GM12892 (cell line): ENCODE data around the gene GNB1.

Source experiments
- DNase-seq: peaks from one replicate; pipeline ENCODE4 v3.0.0; 2011; ENCODE audit not compliant: insufficient read length
- FAIRE-seq: peaks from 2 replicates; lab custom pipeline; 2011; peaks lifted over from hg19 to GRCh38; lab: Jason Lieb, UNC
- POLR2A ChIP-seq: IDR thresholded peaks from 2 replicates; pipeline ENCODE4 v1.6.1; 2011; ENCODE audit warnings: low read depth, low read length, control low read depth
- POLR2AphosphoS5 ChIP-seq: IDR thresholded peaks from 2 replicates; pipeline ENCODE4 v1.6.1; 2011; ENCODE audit warnings: low read depth, low read length, control low read depth
- TAF1 ChIP-seq: IDR thresholded peaks from 2 replicates; pipeline ENCODE4 v1.6.1; 2011; ENCODE audit warnings: low read depth, mild to moderate bottlenecking, control low read depth, low read length, borderline replicate concordance

The GNB1 gene

DNA sequence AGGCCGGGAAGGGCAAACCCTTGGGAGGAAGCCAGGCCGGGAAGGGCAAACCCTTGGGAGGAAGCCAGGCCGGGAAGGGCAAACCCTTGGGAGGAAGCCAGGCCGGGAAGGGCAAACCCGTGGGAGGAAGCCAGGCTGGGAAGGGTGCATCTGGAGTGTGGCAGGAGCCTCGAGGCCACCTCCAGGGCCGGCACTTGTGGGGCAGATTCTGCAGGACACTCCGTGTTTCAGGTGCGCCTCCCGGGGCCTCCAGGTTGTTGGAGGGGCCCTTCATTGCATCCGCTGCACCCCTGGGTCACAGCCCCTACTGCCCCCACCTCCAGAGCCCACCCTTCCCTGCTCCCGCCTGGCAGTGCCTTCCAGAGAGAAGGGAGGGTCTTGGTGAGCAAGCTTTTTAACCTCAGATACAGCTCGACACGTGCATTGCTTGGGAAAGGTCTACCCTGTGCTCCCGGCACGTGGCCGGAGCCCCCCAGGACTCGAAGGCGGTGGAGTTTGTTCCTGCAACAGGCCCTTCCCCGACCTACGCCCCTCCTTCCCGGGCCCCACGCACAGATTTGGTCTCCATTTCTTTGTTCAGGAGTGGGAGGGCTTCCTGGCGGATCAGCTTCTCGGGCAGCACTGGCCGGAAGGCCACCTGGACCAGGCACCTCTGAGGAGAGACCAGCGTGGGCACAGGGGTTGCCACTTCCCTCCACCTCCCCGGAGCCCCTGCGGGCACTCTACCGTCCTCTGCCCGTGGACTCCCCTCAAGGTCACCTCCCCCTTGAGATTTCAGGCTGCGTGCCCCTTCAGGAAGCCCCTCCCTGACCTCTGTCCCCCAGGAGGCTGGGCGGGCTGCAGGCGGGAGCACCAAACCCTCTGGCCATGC is 37.6 kb upstream of the GNB1 start:
- no peak for FAIRE-seq
- TF ChIP-seq POLR2AphosphoS5 = no peak
- no peak for TF ChIP-seq POLR2A
- no peak for TF ChIP-seq TAF1
- no peak for DNase-seq

DNA sequence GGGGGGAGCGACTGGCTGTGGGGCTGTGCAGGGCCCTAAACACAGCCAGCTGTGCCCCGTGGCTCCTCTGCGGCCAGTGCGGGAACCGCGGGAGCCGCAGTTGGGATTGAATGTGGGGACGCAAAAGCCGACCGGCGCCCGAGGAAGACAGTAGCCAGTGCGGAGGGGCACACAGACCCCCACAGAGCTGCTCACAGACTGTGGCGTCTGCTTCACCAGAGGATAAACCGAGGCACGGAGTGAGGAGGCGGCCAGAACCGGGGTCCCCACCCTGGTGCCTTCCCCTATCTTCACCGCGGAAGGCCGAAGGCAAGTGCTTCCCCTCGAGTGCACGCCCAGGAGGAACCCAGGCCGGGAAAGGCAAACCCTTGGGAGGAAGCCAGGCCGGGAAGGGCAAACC is 36.9 kb upstream of the GNB1 start:
- DNase-seq (no peak), FAIRE-seq (no peak)
- no peak for TF ChIP-seq TAF1

DNA sequence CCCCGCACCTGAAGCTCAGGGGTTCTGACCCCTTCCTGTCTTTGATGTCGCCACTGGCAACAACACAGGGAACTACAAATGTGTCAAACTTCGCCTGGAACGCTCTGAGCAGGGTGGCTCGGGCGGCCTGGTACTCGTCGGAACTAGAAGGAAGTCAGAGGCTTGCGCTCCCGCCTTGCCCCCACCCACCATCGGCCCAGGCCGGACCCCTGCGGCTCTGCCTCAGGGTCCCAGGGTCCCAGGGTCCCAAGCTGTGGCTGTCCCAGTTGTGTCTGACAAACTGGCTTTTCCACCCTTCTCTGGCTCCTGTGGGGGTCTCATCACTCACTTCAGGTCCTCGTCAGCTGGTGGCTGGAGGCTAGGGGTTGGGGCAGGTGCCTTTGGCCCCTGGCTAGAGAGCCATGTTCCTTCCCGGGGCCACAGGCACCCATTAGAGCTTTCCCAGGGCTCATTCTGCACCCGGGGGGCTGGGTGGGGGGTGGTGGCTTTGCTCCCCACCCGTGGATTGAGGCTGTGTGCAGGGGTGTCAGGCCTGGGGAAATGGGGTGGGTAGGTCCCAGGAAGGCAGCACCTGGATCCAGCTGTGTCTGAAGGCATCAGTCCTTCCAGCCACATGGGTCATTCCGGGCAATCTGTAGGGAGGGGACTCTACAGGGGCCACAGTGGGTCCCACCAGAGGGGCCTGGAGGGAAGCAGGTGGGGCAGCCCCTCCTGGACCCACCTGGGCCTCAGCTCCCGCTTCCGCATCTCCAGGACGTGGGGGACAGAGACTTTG is 36.2 kb upstream of the GNB1 start:
- TF ChIP-seq TAF1 = no peak
- TF ChIP-seq POLR2A = no peak
- no peak for TF ChIP-seq POLR2AphosphoS5
- DNase-seq (no peak), FAIRE-seq (no peak)

DNA sequence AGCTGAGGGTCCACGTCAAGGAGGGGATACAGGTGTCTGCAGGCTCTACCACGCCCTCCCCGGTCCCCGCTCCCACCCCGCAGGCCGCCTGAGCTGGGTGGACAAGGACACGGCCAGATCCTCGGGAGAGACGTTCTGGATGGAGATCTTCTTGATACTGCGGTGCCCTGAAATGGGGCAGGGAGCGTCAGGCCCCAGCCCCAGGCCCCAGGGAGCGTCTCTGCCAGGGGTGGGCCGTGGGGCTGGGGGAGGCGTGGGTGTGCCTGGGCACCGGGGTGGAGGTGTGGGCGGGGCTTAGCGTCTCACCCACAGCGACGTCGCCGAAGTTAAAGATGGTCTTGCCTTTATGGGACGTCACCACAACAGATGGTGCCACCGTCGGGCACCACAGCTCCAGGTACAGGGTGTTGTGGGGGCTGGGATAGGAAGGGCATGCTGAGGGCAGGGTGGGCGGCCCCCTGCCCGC is 35.5 kb upstream of the GNB1 start:
- FAIRE-seq = no peak
- no peak for DNase-seq
- TF ChIP-seq TAF1 = no peak
- TF ChIP-seq POLR2AphosphoS5 = no peak
- no peak for TF ChIP-seq POLR2A

DNA sequence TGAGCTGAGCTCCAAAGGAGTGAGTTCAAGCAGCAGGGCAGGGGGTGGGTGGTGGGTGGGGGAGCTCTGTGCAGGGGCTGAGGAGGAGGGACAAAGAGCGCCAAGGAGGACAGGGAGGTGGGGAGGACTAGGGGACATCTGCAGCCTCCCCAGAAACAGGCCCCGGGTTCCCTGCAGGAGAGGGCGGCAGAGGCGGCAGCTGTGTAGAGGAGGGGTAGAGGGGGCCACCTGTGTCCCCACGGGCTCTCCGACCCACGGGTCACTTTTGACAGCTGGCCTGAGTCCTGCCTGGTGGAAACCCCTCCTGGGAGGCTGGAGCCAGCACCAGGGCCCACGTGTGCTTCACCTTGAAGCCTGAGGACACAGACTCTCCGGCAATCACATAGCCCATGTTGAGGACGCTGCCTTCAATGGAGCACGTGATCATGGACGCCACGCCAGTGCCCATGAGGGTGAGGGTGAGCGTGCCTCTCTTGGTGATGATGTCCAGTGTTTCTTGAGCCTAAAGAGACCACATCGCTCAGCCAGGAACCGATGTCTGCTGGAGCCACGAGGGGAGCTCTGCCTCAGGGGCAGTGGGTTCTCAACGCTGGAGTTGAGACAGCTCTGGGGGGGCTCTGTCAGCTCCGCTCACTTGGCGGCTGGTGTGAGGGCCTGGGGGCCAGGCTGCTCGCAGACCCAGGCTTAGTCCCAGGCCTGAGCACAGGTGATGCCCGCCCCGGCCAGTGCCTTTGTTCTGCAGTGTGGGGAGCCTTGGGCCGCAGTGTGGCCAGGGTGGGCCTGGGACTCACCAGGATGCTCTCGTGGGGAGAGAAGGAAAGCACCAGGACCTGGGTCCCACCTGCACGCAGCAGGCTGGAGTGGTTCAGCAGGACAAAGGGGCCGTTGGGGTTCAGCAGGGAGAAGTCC is 34.8 kb upstream of the GNB1 start:
- DNase-seq (no peak), FAIRE-seq (no peak)
- no peak for TF ChIP-seq POLR2A
- no peak for TF ChIP-seq TAF1
- no peak for TF ChIP-seq POLR2AphosphoS5

DNA sequence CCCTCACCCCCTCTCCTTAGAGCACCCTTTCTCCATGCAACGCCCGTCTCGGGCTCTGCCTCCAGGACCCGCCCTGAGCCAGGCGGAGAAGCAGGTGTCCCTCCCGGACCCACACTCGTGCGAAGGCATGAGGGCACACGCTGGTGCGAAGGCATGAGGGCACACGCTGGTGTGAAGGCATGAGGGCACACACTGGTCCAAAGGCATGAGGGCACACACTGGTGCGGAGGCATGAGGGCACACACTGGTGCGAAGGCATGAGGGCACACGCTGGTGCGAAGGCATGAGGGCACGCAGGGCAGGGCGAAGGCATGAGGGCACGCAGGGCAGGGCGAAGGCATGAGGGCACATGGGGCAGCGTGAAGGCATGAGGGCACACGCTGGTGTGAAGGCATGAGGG is 34.0 kb upstream of the GNB1 start:
- no peak for FAIRE-seq
- no peak for TF ChIP-seq TAF1
- no peak for TF ChIP-seq POLR2A
- TF ChIP-seq POLR2AphosphoS5 = no peak
- DNase-seq = no peak

DNA sequence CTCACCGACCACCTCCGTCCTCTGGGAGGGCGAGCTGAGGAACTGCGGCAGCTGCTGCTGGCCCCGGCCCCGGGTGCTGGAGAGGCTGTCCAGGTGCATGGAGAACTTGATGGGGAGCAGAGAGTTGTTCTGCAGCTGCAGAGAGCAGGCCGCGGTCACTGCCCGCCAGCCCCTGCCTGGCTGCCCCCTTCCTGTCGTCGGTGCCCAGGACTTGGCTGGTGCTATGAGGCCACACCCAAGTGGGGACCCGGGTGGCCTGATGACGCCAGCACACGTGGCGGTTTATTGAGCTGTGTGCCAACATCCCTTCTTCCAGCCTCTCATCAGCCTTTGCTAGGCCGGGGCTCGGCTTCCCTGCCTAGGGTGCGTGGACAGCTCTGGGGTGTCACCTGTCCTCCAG is 33.5 kb upstream of the GNB1 start:
- TF ChIP-seq POLR2AphosphoS5 = no peak
- TF ChIP-seq TAF1 = no peak
- TF ChIP-seq POLR2A = no peak
- FAIRE-seq (no peak), DNase-seq (no peak)

DNA sequence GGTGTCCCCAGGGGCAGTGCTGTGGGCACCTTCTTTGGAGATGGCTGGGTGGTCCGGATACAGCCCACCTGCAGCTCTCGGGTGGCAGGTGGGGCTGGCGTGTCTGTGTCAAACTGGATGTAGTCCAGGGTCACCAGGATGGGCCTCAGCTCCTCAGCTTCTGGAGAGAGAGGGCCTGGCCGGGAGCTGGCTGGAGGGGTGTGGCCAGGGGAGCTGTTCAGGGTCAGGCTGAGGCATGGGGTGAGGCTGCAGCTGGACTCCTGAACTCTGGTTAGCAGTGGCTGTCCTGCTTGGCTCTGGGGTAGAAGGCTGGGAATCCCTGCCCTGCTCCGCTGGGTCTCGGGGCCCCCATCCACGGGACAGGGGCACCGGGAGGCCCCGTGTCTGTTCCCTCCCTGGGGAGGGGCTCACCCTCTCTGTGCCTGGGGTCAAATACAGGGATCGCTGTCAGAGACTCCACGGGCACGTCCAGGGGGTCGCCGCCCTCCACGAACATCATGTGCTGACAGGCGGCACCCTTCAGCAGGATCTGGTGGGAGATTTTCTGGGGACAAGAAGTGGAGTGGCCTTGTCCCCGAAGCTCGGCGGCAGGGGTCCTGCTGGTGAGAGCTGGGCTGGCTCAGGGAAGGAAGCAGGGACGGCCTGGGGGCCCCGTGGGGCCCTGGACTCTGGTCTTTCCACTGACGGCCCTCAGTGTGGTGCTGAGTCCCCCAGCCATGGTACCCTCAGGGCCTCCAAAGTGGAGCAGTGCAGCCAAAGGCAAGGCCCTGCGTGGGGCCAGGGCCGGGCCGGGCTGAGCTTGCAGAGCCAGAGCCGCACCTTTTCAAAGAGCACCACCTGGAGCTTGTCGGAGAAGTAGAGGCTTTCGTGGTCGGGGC is 32.3 kb upstream of the GNB1 start:
- FAIRE-seq (no peak), DNase-seq (no peak)
- TF ChIP-seq POLR2A (no peak), TAF1 (no peak), POLR2AphosphoS5 (no peak)

DNA sequence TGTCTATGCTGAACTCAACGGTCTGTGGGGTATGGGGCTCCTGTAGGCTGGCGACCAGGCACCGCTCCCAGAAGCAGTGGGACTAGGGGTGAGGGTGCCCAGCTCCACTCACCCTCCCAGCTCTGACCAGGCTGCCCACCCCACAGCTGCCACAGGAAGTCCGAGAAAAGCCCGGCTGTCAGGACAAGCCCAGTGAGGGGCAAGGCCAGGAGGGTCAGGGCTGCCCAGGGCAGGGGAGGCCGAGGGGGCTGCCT is 31.7 kb upstream of the GNB1 start:
- DNase-seq = no peak
- FAIRE-seq = no peak
- TF ChIP-seq POLR2AphosphoS5 (no peak), TAF1 (no peak), POLR2A (no peak)

DNA sequence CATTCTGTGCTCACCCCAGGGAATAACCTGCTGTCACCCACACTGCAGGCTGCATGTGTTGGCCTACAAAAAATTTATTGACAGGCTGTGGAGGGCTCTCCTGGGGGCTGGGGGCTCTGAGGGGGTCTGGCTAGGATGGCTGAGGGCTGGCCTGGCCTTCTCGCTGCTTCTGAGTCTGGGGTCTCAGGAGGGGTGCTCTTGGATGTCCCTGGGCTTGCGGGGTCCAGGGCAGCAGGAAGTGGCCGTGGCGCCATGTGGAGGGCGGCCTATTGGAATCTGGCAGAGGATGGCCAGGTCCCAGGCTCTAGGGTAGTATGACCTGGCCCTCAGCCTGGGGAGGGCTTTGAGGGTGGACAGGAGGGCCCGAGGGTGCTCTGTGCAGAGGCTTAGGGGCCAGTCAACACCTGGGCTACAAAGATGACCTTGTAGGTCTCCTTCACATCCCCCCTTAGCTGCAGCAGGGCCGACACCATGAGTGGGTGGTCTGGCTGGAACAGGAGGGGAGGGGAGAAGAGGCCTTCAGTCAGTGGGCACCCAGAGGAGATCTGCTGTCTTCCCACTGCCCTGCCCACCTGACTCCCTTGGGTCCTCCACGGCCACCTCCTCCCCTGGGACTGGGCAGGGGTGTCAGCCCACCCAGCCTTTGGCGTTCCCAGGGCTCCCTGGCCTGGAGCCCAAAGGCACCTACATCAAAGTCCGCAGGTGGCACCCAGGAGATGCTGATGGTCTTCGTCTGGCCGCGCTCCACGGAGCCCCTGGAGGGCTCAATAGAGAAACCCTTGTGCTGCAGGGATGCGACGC is 31.2 kb upstream of the GNB1 start:
- FAIRE-seq (no peak), DNase-seq (no peak)
- TF ChIP-seq POLR2A (no peak), POLR2AphosphoS5 (no peak), TAF1 (no peak)
